H9 (cell line): ENCODE measurements around the gene NCOA1. TPM values are rescaled to one million over a fixed set of nuclear protein-coding genes. Genes with fewer than 3 reads are reported as not detected.

Experiments used
- DNase-seq: peaks from one replicate; pipeline ENCODE4 v3.0.0-alpha.2; 2017
- H2AFZ ChIP-seq: one replicate; pipeline ENCODE4 v1.6.1; 2013; ENCODE audit warnings: mild to moderate bottlenecking, low read length, control low read depth, moderate library complexity
- H2AK5ac ChIP-seq: 2 replicates; pipeline ENCODE4 v1.6.1; 2013; ENCODE audit warnings: low read length, control low read depth, mixed read lengths; ENCODE audit not compliant: insufficient read length
- H2BK120ac ChIP-seq: one replicate; pipeline ENCODE4 v1.6.1; 2013; ENCODE audit warnings: low read depth, mild to moderate bottlenecking, low read length, control low read depth, inconsistent platforms; ENCODE audit not compliant: poor library complexity, severe bottlenecking
- H2BK12ac ChIP-seq: 2 replicates; pipeline ENCODE4 v1.6.1; 2013; ENCODE audit warnings: low read length, control low read depth, mixed read lengths, low read depth; ENCODE audit not compliant: insufficient read length
- H2BK15ac ChIP-seq: 2 replicates; pipeline ENCODE4 v1.6.1; 2013; ENCODE audit warnings: low read depth, low read length, control low read depth
- H2BK20ac ChIP-seq: one replicate; pipeline ENCODE4 v1.6.1; 2013; ENCODE audit warnings: low read depth, mild to moderate bottlenecking, low read length, control low read depth, inconsistent platforms; ENCODE audit not compliant: poor library complexity, severe bottlenecking
- H2BK5ac ChIP-seq: 2 replicates; pipeline ENCODE4 v1.6.1; 2013; ENCODE audit warnings: low read length, control low read depth, mixed read lengths; ENCODE audit not compliant: insufficient read length
- H3K14ac ChIP-seq: 2 replicates; pipeline ENCODE4 v1.6.1; 2013; ENCODE audit warnings: low read length, control low read depth; ENCODE audit not compliant: insufficient read depth
- H3K18ac ChIP-seq: 2 replicates; pipeline ENCODE4 v1.6.1; 2013; ENCODE audit warnings: low read depth, mild to moderate bottlenecking, mixed read lengths, low read length, control low read depth; ENCODE audit not compliant: insufficient read length
- H3K23ac ChIP-seq: 2 replicates; pipeline ENCODE4 v1.6.1; 2013; ENCODE audit warnings: low read length, control low read depth, mixed read lengths, low read depth; ENCODE audit not compliant: insufficient read length
- H3K23me2 ChIP-seq: 2 replicates; pipeline ENCODE4 v1.6.1; 2013; ENCODE audit warnings: low read depth, mild to moderate bottlenecking, mixed read lengths, low read length, control low read depth; ENCODE audit not compliant: insufficient read length, poor library complexity, severe bottlenecking
- H3K27ac ChIP-seq: 2 replicates; pipeline ENCODE4 v1.5.1; 2013; ENCODE audit warnings: low read length, control low read depth, mixed read lengths, low read depth; ENCODE audit not compliant: insufficient read length
- H3K27me3 ChIP-seq: 2 replicates; pipeline ENCODE4 v1.6.1; 2013; ENCODE audit warnings: low read length, control low read depth, inconsistent platforms; ENCODE audit not compliant: insufficient read depth
- H3K4ac ChIP-seq: 2 replicates; pipeline ENCODE4 v1.6.1; 2013; ENCODE audit warnings: low read depth, mild to moderate bottlenecking, control low read depth, inconsistent platforms, low read length, moderate library complexity
- H3K4me1 ChIP-seq: 2 replicates; pipeline ENCODE4 v1.6.1; 2013; ENCODE audit warnings: low read length, control low read depth, inconsistent platforms; ENCODE audit not compliant: insufficient read depth
- H3K4me2 ChIP-seq: 2 replicates; pipeline ENCODE4 v1.6.1; 2013; ENCODE audit warnings: low read length, control low read depth, mixed read lengths; ENCODE audit not compliant: insufficient read length, insufficient read depth
- H3K56ac ChIP-seq: 2 replicates; pipeline ENCODE4 v1.6.1; 2013; ENCODE audit warnings: low read depth, mild to moderate bottlenecking, mixed read lengths, low read length, control low read depth; ENCODE audit not compliant: insufficient read length
- H3K79me1 ChIP-seq: 2 replicates; pipeline ENCODE4 v1.6.1; 2013; ENCODE audit warnings: low read depth, mild to moderate bottlenecking, moderate library complexity, low read length, control low read depth, inconsistent platforms; ENCODE audit not compliant: insufficient read depth, poor library complexity, severe bottlenecking
- H3K79me2 ChIP-seq: 2 replicates; pipeline ENCODE4 v1.6.1; 2013; ENCODE audit warnings: low read length, control low read depth, inconsistent platforms; ENCODE audit not compliant: insufficient read depth
- H3K9ac ChIP-seq: 2 replicates; pipeline ENCODE4 v1.6.1; 2013; ENCODE audit warnings: low read length, control low read depth, mixed read lengths; ENCODE audit not compliant: insufficient read length; ENCODE audit errors: extremely low read depth
- H3K9me3 ChIP-seq: one replicate; pipeline ENCODE4 v1.6.1; 2013; ENCODE audit warnings: low read depth, low read length, inconsistent platforms; ENCODE audit not compliant: control insufficient read depth
- H3T11ph ChIP-seq: one replicate; pipeline ENCODE4 v1.6.1; 2013; ENCODE audit warnings: mild to moderate bottlenecking, low read length, control low read depth, inconsistent platforms
- H4K20me1 ChIP-seq: one replicate; pipeline ENCODE4 v1.6.1; 2013; ENCODE audit not compliant: control insufficient read depth, insufficient read length, insufficient read depth
- H4K5ac ChIP-seq: 2 replicates; pipeline ENCODE4 v1.6.1; 2013; ENCODE audit warnings: low read depth, mild to moderate bottlenecking, mixed read lengths, low read length, control low read depth; ENCODE audit not compliant: insufficient read length
- H4K8ac ChIP-seq: replicated peaks from 2 replicates; pipeline ENCODE4 v1.6.1; 2013; ENCODE audit warnings: low read length, control low read depth, mixed read lengths, low read depth; ENCODE audit not compliant: insufficient read length
- H4K91ac ChIP-seq: 2 replicates; pipeline ENCODE4 v1.6.1; 2013; ENCODE audit warnings: low read depth, mild to moderate bottlenecking, moderate library complexity, mixed read lengths, low read length, control low read depth; ENCODE audit not compliant: insufficient read length
- H3K27ac Mint-ChIP-seq, 3 experiments: 2 replicates in 2 of 3; 3 replicates in 1 of 3; pipeline ENCODE4 v1.8.0; 2020 to 2021; ENCODE audit warnings: mixed read lengths in 3 of 3, mild to moderate bottlenecking in 1 of 3, moderate library complexity in 1 of 3
- H3K27me3 Mint-ChIP-seq: 2 replicates; pipeline ENCODE4 v1.8.0; 2021; ENCODE audit warnings: low read depth, mild to moderate bottlenecking, moderate library complexity, mixed read lengths
- H3K36me3 Mint-ChIP-seq, 3 experiments: 2 replicates in 2 of 3; 3 replicates in 1 of 3; pipeline ENCODE4 v1.8.0; 2020 to 2021; ENCODE audit warnings: low read depth in 3 of 3, mixed read lengths in 3 of 3; ENCODE audit not compliant: insufficient read depth in 1 of 3
- H3K4me1 Mint-ChIP-seq, 2 experiments: 2 replicates each; pipeline ENCODE4 v1.8.0; 2020; ENCODE audit warnings: mixed read lengths in 2 of 2
- H3K4me3 Mint-ChIP-seq, 2 experiments: 2 replicates in 1 of 2; 3 replicates in 1 of 2; pipeline ENCODE4 v1.8.0; 2020 to 2021; ENCODE audit warnings: mild to moderate bottlenecking in 2 of 2, mixed read lengths in 2 of 2, moderate library complexity in 1 of 2
- H3K9me3 Mint-ChIP-seq, 2 experiments: 2 replicates in 1 of 2; 3 replicates in 1 of 2; pipeline ENCODE4 v1.8.0; 2020; ENCODE audit warnings: mild to moderate bottlenecking in 2 of 2, mixed read lengths in 2 of 2, moderate library complexity in 1 of 2
- CTCF ChIP-seq: fragments of 200-600 bp; sonication (generic); conservative IDR thresholded peaks from 3 replicates; pipeline ENCODE4 v1.8.0; 2021; ENCODE audit warnings: antibody characterized with exemption, mild to moderate bottlenecking
- WGBS: extraction: QIAGEN DNeasy Blood & Tissue Kit; methylation state at CpG from one replicate; pipeline ENCODE4 v1.1.7; 2013; ENCODE audit warnings: missing lambda C conversion rate, low lambda C conversion rate, mixed read lengths; ENCODE audit not compliant: insufficient read length; ENCODE audit errors: extremely low coverage; 5-methylcytosine and 5-hydroxymethylcytosine counted together
- total RNA-seq: library from RNA; stranded (reverse); gene quantifications from 2 replicates; pipeline ENCODE4 v1.2.1, GENCODE V29; 2021

NCOA1 gene
- total RNA-seq, 1 experiment from 2014 or later, result 14.8 TPM

GRCh38 chr2:24658531-24659202 lies 167.6 kb downstream of the NCOA1 start:
- Mint-ChIP-seq H3K36me3 (no peaks in the 10 kb centered on the region), H3K27me3 (no peaks in the 10 kb centered on the region), H3K4me1 (peaks cover 6 to 10% of the 10 kb centered on the region in 2 experiments), H3K4me3 (no peak overlapping the region), H3K9me3 (no peaks in the 10 kb centered on the region; a peak in 1 of 5 replicates), H3K27ac (no peak overlapping the region)
- WGBS, result no CpG with 5 or more reads among the region's 4 CpGs
- Histone ChIP-seq H4K5ac (no peak overlapping the region), H3K56ac (no peak overlapping the region), H3K79me2 (no peaks in the 10 kb centered on the region), H2BK20ac (no peak overlapping the region), H3K23me2 (no peaks in the 10 kb centered on the region), H3K9me3 (no peaks in the 10 kb centered on the region), H2BK120ac (no peak overlapping the region), H2BK5ac (no peak overlapping the region), H3K14ac (no peak overlapping the region), H4K8ac (no peak overlapping the region), H2BK15ac (no peak overlapping the region), H3K9ac (no peak overlapping the region), H3K18ac (no peak overlapping the region), H4K20me1 (no peaks in the 10 kb centered on the region), H3K4ac (no peak overlapping the region), H2AFZ (no peak overlapping the region), H2BK12ac (no peak overlapping the region), H3K27me3 (no peaks in the 10 kb centered on the region), H3K4me2 (no peak overlapping the region), H3K27ac (no peak overlapping the region), H3K4me1 (no peaks in the 10 kb centered on the region), H4K91ac (no peak overlapping the region), H3T11ph (no peak overlapping the region), H3K23ac (no peak overlapping the region), H2AK5ac (no peak overlapping the region), H3K79me1 (no peaks in the 10 kb centered on the region)
- no peak for TF ChIP-seq CTCF
- DNase-seq, result no peak
